Activated CD4-positive, alpha-beta T cell treated with anti-CD3 and anti-CD28 coated beads for 36 hours (primary cell): ENCODE results near the gene PAPOLA. TPM values are rescaled to one million over a fixed set of nuclear protein-coding genes. Genes with fewer than 3 reads are reported as not detected.

Source experiments
- ATAC-seq: fragments of 200-7000 bp; cut with Tn5 transposase; one replicate; pipeline ENCODE4 v1.10.0; 2021; ENCODE audit warnings: mild to moderate bottlenecking, moderate library complexity
- CTCF ChIA-PET: fragments of 350-600 bp; sonication (Branson Sonifier 250); formaldehyde crosslinking; loops from one replicate; lab custom pipeline; 2021; ENCODE audit warnings: antibody characterized with exemption; lab: Charles Lee
- POLR2A ChIA-PET: fragments of 350-600 bp; sonication (Branson Sonifier 250); formaldehyde crosslinking; loops from one replicate; lab custom pipeline; 2021; ENCODE audit warnings: antibody characterized with exemption, inconsistent platforms; lab: Charles Lee
- DNase-seq: peaks from one replicate; pipeline ENCODE4 v3.0.0-alpha.2; 2020
- H3K27ac Mint-ChIP-seq: one replicate; pipeline ENCODE4 v1.8.0; 2021; ENCODE audit warnings: mixed read lengths
- H3K27me3 Mint-ChIP-seq: one replicate; pipeline ENCODE4 v1.8.0; 2021; ENCODE audit warnings: mixed read lengths
- H3K36me3 Mint-ChIP-seq: one replicate; pipeline ENCODE4 v1.8.0; 2021; ENCODE audit warnings: low read depth, mixed read lengths
- H3K4me1 Mint-ChIP-seq: one replicate; pipeline ENCODE4 v1.8.0; 2021; ENCODE audit warnings: mixed read lengths
- H3K4me3 Mint-ChIP-seq: one replicate; pipeline ENCODE4 v1.8.0; 2021; ENCODE audit warnings: mild to moderate bottlenecking, moderate library complexity, mixed read lengths
- H3K9me3 Mint-ChIP-seq: one replicate; pipeline ENCODE4 v1.8.0; 2021; ENCODE audit warnings: low read depth, mixed read lengths
- intact Hi-C, 2 experiments: fragments of 100-400 bp; cut with DNase I in 1 of 2; cut with micrococcal nuclease in 1 of 2; formaldehyde crosslinking; loops; one replicate each; pipeline versions ENCODE4 v1.14.2 to v1.15.1; 2022 to 2024; cut with DNase I, micrococcal nuclease
- total RNA-seq, 2 experiments: library from RNA; stranded (reverse); gene quantifications; one replicate each; pipeline ENCODE4 v1.2.3, GENCODE V29; 2021

The PAPOLA gene
- total RNA-seq, 2 experiments from 2014 or later = 190 to 205 TPM

DNA sequence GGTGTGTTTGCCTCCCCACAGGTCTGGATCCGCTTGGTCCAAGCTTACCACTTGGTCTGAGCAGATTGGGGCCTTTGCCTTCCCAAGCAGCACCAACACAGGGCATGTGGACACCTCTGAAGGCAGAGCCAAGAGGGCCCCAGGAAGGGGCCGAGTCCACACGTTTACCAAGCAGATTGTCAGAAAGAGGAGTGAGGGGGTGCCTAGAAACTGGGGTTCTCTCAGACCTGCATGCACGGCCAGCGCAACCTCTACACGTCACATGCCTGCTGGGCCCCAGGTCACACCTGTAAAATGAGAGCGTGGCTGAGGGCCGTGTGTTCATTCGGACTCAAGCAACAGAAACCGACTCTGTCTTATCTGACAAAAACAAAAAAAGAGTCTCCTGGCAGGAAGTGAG lies 96.9 kb downstream of the PAPOLA start:
- H3K36me3 Mint-ChIP-seq = no peaks in the 10 kb centered on the region
- H3K27ac Mint-ChIP-seq = no peak overlapping the region
- no peaks in the 10 kb centered on the region for H3K9me3 Mint-ChIP-seq
- CTCF ChIA-PET = no interaction called here
- H3K4me3 Mint-ChIP-seq = no peak overlapping the region
- ATAC-seq = no peak
- no peak for DNase-seq
- peaks cover 4% of the 10 kb centered on the region for H3K27me3 Mint-ChIP-seq
- intact Hi-C loops = no loop called here
- no peaks in the 10 kb centered on the region for H3K4me1 Mint-ChIP-seq
- POLR2A ChIA-PET = no interaction called here

DNA sequence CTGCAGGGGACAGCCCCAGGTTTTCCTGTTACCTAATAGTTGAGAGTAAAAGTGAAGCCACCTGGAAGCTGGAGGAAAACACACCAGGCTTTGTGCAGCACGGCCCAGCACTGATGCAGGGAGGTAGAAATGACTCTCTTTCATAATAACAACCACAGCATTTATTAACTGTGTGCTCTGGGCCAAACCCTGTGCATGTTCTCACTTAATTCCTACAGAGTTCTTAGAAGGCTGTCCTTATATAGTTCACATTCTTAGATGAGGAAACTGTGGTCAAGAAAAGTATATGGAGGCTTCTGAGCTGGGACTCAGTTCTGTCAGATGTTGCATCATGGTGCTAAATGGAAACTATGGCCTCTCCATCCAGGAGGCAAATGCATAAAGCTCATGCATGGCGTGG lies 100.0 kb downstream of the PAPOLA start:
- Mint-ChIP-seq H3K9me3 (no peaks in the 10 kb centered on the region), H3K36me3 (no peaks in the 10 kb centered on the region), H3K27ac (no peak overlapping the region), H3K4me3 (no peak overlapping the region), H3K4me1 (no peaks in the 10 kb centered on the region), H3K27me3 (peaks cover 4% of the 10 kb centered on the region)
- CTCF ChIA-PET = no interaction called here
- ATAC-seq (no peak), DNase-seq (no peak)
- intact Hi-C loops = no loop called here
- POLR2A ChIA-PET = no interaction called here

DNA sequence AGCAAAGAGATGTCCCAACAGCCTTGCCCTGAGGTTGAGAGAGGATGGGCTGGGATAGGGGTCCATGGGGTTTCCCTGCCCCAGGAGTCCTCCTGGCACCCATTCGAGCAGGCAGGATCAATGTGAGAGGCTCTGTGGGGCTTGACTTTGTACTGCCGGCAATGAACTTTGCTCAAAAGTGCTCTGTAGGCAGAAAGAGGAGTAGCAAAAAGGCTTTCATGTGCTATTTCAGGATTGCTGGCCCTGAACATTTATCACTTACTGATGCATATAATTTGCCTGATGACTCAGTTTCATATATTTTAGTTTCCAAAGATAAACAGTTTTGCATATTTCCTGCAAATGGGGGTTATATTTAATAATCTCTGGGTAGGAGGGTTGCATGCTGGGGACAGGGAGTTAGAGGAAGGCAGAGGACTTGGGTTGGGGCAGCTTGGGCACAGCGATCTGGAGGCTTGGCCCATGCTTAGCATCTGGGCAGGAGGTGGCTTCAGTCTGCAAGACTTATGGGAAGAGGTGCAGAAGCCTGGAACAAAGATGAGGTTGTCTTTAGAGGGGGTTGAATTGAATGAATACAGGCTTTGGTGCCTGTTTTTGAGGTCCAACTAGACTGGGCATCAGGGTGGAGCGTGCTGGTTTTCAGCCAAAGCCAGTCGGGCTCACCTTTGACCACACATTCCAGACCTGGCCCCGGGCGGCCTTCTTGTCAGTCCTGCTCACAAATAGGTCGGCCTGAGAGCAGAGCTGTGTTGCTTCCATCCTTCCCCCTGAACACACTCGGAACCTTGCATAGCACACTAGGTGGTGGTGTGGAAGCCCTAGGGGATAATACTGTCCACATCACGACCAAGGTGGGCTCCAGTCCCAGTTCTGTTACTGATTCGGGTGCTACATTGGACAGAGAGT lies 101.4 kb downstream of the PAPOLA start:
- no peak overlapping the region for H3K4me3 Mint-ChIP-seq

DNA sequence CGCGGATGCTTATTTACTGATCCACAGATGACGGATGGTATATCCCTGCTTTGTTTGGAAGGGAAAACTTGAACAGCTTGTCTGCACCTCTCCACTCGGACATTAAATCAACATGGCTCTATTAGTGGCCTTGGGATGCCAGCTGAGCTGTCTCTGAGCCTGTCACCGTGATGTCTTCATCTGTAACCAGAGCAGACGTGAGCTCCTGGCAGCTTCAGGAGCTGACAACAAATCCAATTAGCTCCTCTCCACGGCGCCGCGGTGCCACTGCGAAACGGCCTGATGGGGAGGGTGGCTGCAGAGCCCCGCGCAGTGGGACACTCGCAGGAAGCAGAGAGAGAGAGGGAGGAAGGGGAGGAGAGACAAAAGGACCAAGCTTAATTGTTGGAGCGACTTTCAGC lies 112.3 kb downstream of the PAPOLA start:
- intact Hi-C loops = no loop called here
- Mint-ChIP-seq H3K36me3 (no peaks in the 10 kb centered on the region), H3K9me3 (no peaks in the 10 kb centered on the region), H3K27me3 (peaks cover 15% of the 10 kb centered on the region), H3K27ac (no peak overlapping the region), H3K4me3 (no peak overlapping the region), H3K4me1 (no peaks in the 10 kb centered on the region)
- CTCF ChIA-PET = no interaction called here
- DNase-seq (no peak), ATAC-seq (no peak)
- POLR2A ChIA-PET = no interaction called here

More for the DNA sequence above, 101.4 kb downstream of the PAPOLA start:
- Mint-ChIP-seq H3K36me3 (no peaks in the 10 kb centered on the region), H3K4me1 (no peaks in the 10 kb centered on the region), H3K27ac (no peak overlapping the region), H3K9me3 (no peaks in the 10 kb centered on the region), H3K27me3 (peaks cover 4% of the 10 kb centered on the region)
- CTCF ChIA-PET = no interaction called here
- POLR2A ChIA-PET = interaction anchor here (0.6 kb wide), 1 partner anchor 1246 kb away, joined by 4 read pairs; no protein-coding TSS in a partner anchor
- no peak for DNase-seq
- intact Hi-C loops = no loop called here
- no peak for ATAC-seq

DNA sequence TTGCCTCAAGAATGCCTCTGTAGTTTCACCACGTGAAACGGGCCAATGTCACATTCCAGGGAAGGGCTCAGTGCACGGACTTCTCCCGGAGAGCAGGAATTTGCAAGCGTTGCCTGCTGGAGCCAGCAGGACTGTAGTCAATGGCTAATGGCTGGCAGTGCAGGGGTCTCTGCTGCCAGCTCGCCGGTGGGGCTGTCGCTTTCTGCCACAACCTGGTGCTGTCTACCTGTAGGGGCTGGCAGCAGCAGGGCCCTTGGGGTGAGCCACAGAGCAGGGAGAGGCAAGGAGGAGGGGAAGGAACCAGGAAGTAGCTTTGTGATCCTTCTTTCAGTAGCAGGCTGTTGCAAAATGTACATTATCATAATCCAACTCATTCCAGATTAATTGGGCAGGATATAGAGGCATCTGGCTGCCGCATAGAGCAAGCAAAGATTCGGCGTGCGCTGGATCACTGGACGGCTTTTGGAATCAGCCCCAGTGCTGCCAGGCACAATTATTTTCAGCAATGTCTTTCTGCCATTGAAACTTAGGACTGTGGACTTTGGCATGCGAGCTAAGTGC lies 114.1 kb downstream of the PAPOLA start:
- Mint-ChIP-seq H3K9me3 (no peaks in the 10 kb centered on the region), H3K27ac (no peak overlapping the region), H3K36me3 (no peaks in the 10 kb centered on the region), H3K4me1 (no peaks in the 10 kb centered on the region), H3K4me3 (no peak overlapping the region), H3K27me3 (peaks cover 15% of the 10 kb centered on the region)
- ATAC-seq (no peak), DNase-seq (no peak)
- intact Hi-C loops = no loop called here
- POLR2A ChIA-PET = no interaction called here
- CTCF ChIA-PET = no interaction called here

Other genes with a start within 250 kb of the PAPOLA start
- not detected for gene BDKRB1, start 246.2 kb upstream of the PAPOLA start, total RNA-seq
- 10 to 100 TPM; 13.5 to 17.6 TPM for gene ATG2B, start 139.0 kb upstream of the PAPOLA start, total RNA-seq
- gene GSKIP, start 138.9 kb upstream of the PAPOLA start, total RNA-seq = 10 to 100 TPM; 12.1 to 20.7 TPM
- 1 to 10 TPM; 2.1 to 2.7 TPM for gene AK7, start 110.3 kb upstream of the PAPOLA start, total RNA-seq